GM23248 (cell line): ENCODE measurements around the gene CARD11.

Source experiments
- EZH2 ChIP-seq: fragments of 200-600 bp; sonication (generic); IDR thresholded peaks from 2 replicates; pipeline ENCODE4 v1.6.1; 2018; ENCODE audit warnings: antibody characterized with exemption, mild to moderate bottlenecking; ENCODE audit not compliant: insufficient read depth, poor library complexity, severe bottlenecking
- EZH2phosphoT487 ChIP-seq: fragments of 200-600 bp; sonication (generic); IDR thresholded peaks from 2 replicates; pipeline ENCODE4 v1.6.1; 2018; ENCODE audit warnings: antibody characterized with exemption, moderate library complexity, mild to moderate bottlenecking, low read depth; ENCODE audit not compliant: insufficient read depth

DNA sequence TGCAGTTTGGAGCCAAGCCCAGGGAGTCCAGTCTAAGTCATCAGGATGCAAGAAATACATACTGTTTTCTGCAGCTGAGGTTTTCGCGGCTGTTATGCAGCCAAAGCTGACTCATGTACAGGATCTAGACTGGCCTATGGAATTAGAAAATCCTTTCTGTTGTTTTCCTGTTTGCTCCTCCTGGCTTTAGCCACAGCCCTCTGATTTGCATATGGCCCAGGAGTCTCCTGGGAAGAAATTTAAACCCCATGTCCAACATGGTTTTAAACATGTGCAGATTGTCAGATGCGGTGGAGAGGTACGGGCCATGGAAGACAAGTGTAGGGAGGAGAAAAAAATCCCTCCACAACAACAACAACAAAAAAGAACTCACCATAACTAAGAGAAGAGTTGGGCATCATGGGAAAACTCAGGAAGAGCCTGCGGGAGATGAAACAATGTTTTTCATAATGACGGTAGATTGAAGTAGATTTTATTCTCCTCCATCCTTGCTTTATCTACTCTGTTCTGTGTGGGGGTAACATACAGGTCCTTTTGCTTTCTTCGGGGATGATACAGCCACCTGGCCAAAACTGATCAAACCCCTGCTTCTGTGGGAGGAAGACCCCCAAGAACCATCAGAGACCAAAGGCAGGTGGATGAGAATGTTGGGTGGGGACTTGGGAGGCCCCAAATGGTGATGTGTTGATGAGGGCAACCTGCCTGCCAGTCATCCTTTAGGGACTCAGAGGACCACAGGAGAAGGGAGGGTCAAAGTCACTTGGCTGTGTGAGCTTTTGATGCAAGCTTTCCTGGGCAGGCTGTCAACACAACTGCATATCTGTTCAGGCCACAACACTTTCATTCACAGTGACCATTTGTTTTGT, 169.7 kb downstream of the CARD11 start:
- TF ChIP-seq EZH2phosphoT487: no peak
- TF ChIP-seq EZH2: no peak
